ENCODE measurements around the gene KBTBD12. TPM values are rescaled to one million over a fixed set of nuclear protein-coding genes. Genes with fewer than 3 reads are reported as not detected.

The KBTBD12 gene
- total RNA-seq, 3 donors from 2014 or later (not counting 1 experiment from before 2014, with no cell fraction given), result 0.12 TPM; not detected in 2

- no peak for ATAC-seq
- peaks cover 19 to 39% of the 10 kb centered on the region in 2 donors for H3K27me3 Mint-ChIP-seq (ENCODE audit: low read depth in 2 of 2)
These were observed 18.4 kb downstream of the KBTBD12 start for GRCh38 chr3:127933396-127933795.

GRCh38 chr3:127938800-127939199 lies 23.8 kb downstream of the KBTBD12 start:
- intact Hi-C loops (cut with micrococcal nuclease), result no loop called here
- Mint-ChIP-seq H3K27ac (no peak overlapping the region), H3K9me3 (no peaks in the 10 kb centered on the region), H3K4me3 (no peak overlapping the region), H3K4me1 (no peaks in the 10 kb centered on the region), H3K27me3 (ENCODE audit: low read depth in 2 of 2) (peaks cover 22 to 41% of the 10 kb centered on the region in 2 donors), H3K36me3 (no peaks in the 10 kb centered on the region)
- H3K27me3 ChIP-seq (ENCODE audit: control insufficient read depth, insufficient read depth, low read length), result peaks cover 4% of the 10 kb centered on the region
- no peaks in the 10 kb centered on the region for H3K36me3 ChIP-seq (ENCODE audit: control insufficient read depth, insufficient read depth, low read length)
- no peak overlapping the region for H3K4me3 ChIP-seq (ENCODE audit: low read length)
- no peak overlapping the region for H3K27ac ChIP-seq (ENCODE audit: low read length)
- no peak for DNase-seq
- no peak for ATAC-seq
- WGBS (ENCODE audit: insufficient coverage), result 80% methylated on average over 2 of the region's 4 CpGs
- no peak for TF ChIP-seq CTCF (IDR thresholded peaks at IDR 0.05)
- H3K9me3 ChIP-seq (ENCODE audit: control insufficient read depth, insufficient read depth, low read length), result peaks cover 4% of the 10 kb centered on the region
- no peaks in the 10 kb centered on the region for H3K4me1 ChIP-seq (ENCODE audit: control insufficient read depth, insufficient read depth, low read length)

More at GRCh38 chr3:127933396-127933795, 18.4 kb downstream of the KBTBD12 start:
- TF ChIP-seq CTCF (IDR thresholded peaks at IDR 0.05), result no peak
- 83% methylated on average over 1 of the region's 1 CpG for WGBS (ENCODE audit: insufficient coverage)
- no peak overlapping the region for H3K27ac Mint-ChIP-seq
- no peaks in the 10 kb centered on the region for H3K9me3 Mint-ChIP-seq
- intact Hi-C loops (cut with micrococcal nuclease), result no loop called here
- no peaks in the 10 kb centered on the region for H3K4me1 ChIP-seq (ENCODE audit: control insufficient read depth, insufficient read depth, low read length)
- H3K4me3 ChIP-seq (ENCODE audit: low read length), result no peak overlapping the region
- H3K4me3 Mint-ChIP-seq, result no peak overlapping the region
- no peak overlapping the region for H3K27ac ChIP-seq (ENCODE audit: low read length)
- H3K27me3 ChIP-seq (ENCODE audit: control insufficient read depth, insufficient read depth, low read length), result peaks cover 13% of the 10 kb centered on the region
- no peaks in the 10 kb centered on the region for H3K36me3 ChIP-seq (ENCODE audit: control insufficient read depth, insufficient read depth, low read length)
- H3K4me1 Mint-ChIP-seq, result no peaks in the 10 kb centered on the region
- DNase-seq, result no peak
- H3K9me3 ChIP-seq (ENCODE audit: control insufficient read depth, insufficient read depth, low read length), result no peaks in the 10 kb centered on the region
- no peaks in the 10 kb centered on the region for H3K36me3 Mint-ChIP-seq

GRCh38 chr3:127940116-127940515 lies 25.1 kb downstream of the KBTBD12 start:
- Histone ChIP-seq H3K4me3 (ENCODE audit: low read length) (no peak overlapping the region), H3K27ac (ENCODE audit: low read length) (no peak overlapping the region), H3K36me3 (ENCODE audit: control insufficient read depth, insufficient read depth, low read length) (no peaks in the 10 kb centered on the region), H3K9me3 (ENCODE audit: control insufficient read depth, insufficient read depth, low read length) (peaks cover 4% of the 10 kb centered on the region), H3K27me3 (ENCODE audit: control insufficient read depth, insufficient read depth, low read length) (peaks cover 1% of the 10 kb centered on the region), H3K4me1 (ENCODE audit: control insufficient read depth, insufficient read depth, low read length) (no peaks in the 10 kb centered on the region)
- no peaks in the 10 kb centered on the region for H3K36me3 Mint-ChIP-seq
- H3K4me3 Mint-ChIP-seq, result no peak overlapping the region
- peaks cover 15 to 31% of the 10 kb centered on the region in 2 donors for H3K27me3 Mint-ChIP-seq (ENCODE audit: low read depth in 2 of 2)
- no peaks in the 10 kb centered on the region for H3K4me1 Mint-ChIP-seq
- H3K9me3 Mint-ChIP-seq, result no peaks in the 10 kb centered on the region
- H3K27ac Mint-ChIP-seq, result no peak overlapping the region
- no peak for DNase-seq
- no peak for ATAC-seq
- intact Hi-C loops (cut with micrococcal nuclease), result no loop called here
- no peak for TF ChIP-seq CTCF (IDR thresholded peaks at IDR 0.05)
- 63% methylated on average over 2 of the region's 2 CpGs for WGBS (ENCODE audit: insufficient coverage)

GRCh38 chr3:127942613-127943012 lies 27.6 kb downstream of the KBTBD12 start:
- Mint-ChIP-seq H3K4me3 (no peak overlapping the region), H3K27ac (no peak overlapping the region), H3K27me3 (ENCODE audit: low read depth in 2 of 2) (peaks cover 21 to 33% of the 10 kb centered on the region in 2 donors), H3K9me3 (no peaks in the 10 kb centered on the region), H3K4me1 (no peaks in the 10 kb centered on the region), H3K36me3 (no peaks in the 10 kb centered on the region)
- DNase-seq, result no peak
- Histone ChIP-seq H3K36me3 (ENCODE audit: control insufficient read depth, insufficient read depth, low read length) (no peaks in the 10 kb centered on the region), H3K27ac (ENCODE audit: low read length) (no peak overlapping the region), H3K4me1 (ENCODE audit: control insufficient read depth, insufficient read depth, low read length) (no peaks in the 10 kb centered on the region), H3K9me3 (ENCODE audit: control insufficient read depth, insufficient read depth, low read length) (peaks cover 4% of the 10 kb centered on the region), H3K4me3 (ENCODE audit: low read length) (no peak overlapping the region), H3K27me3 (ENCODE audit: control insufficient read depth, insufficient read depth, low read length) (no peaks in the 10 kb centered on the region)
- intact Hi-C loops (cut with micrococcal nuclease), result no loop called here
- no peak for ATAC-seq
- no peak for TF ChIP-seq CTCF (IDR thresholded peaks at IDR 0.05)

All from natural killer cell (primary cell).